Measurements from ENCODE around the gene PRKD2. TPM values are rescaled to one million over a fixed set of nuclear protein-coding genes. Genes with fewer than 3 reads are reported as not detected.

The PRKD2 gene
- total RNA-seq, 2 experiments from 2014 or later: 167 to 177 TPM

- ChIA-PET POLR2A (interaction anchor here (1.0 to 3.4 kb wide), 11 partner anchors 10 to 179 kb away, joined by 3 to 34 read pairs (median 6); partner anchors contain the start of gene CALM3), CTCF (interaction anchor here (0.9 to 5.9 kb wide), 23 partner anchors 8 to 190 kb away, joined by 3 to 136 read pairs (median 5); partner anchors contain the start of genes AP2S1, CALM3 and PTGIR)
- Mint-ChIP-seq H3K27me3 (peaks cover 40% of the 10 kb centered on the region), H3K9me3 (no peaks in the 10 kb centered on the region), H3K36me3 (ENCODE audit: low read depth) (no peaks in the 10 kb centered on the region), H3K4me3 (peak within 1 kb of the TSS; percentile 69), H3K27ac (peak within 1 kb of the TSS; percentile 71), H3K4me1 (peaks cover 19% of the 10 kb centered on the region)
- DNase-seq: peak; percentile 100
These were observed 55.7 kb downstream of the PRKD2 start, which contains the start of gene DACT3 for GRCh38 chr19:46661020-46661731. Gene DACT3, minus strand, starts transcription at chr19:46661182. Its CDS starts 118 bp downstream, at chr19:46661064.

GRCh38 chr19:46660551-46661019 lies 56.3 kb downstream of the PRKD2 start:
- no peaks in the 10 kb centered on the region for H3K36me3 Mint-ChIP-seq (ENCODE audit: low read depth)
- ChIA-PET CTCF (interaction anchor here (0.9 to 5.9 kb wide), 16 partner anchors 10 to 191 kb away, joined by 3 to 136 read pairs (median 8); partner anchors contain the start of genes AP2S1 and CALM3), POLR2A (interaction anchor here (1.0 to 3.4 kb wide), 10 partner anchors 11 to 180 kb away, joined by 3 to 34 read pairs (median 6); partner anchors contain the start of gene CALM3)
- H3K9me3 Mint-ChIP-seq: no peaks in the 10 kb centered on the region
- H3K4me3 Mint-ChIP-seq: peak overlapping the region; percentile 43
- peaks cover 19% of the 10 kb centered on the region for H3K4me1 Mint-ChIP-seq
- DNase-seq: no peak
- no peak overlapping the region for H3K27ac Mint-ChIP-seq
- peaks cover 40% of the 10 kb centered on the region for H3K27me3 Mint-ChIP-seq

GRCh38 chr19:46660008-46660517 lies 56.9 kb downstream of the PRKD2 start:
- ChIA-PET POLR2A (interaction anchor here (1.0 to 3.4 kb wide), 2 partner anchors 42 to 47 kb away, joined by 3 to 34 read pairs; no protein-coding TSS in a partner anchor), CTCF (interaction anchor here (0.6 to 5.9 kb wide), 3 partner anchors 15 to 163 kb away, joined by 4 to 136 read pairs (median 14); no protein-coding TSS in a partner anchor)
- no peak for DNase-seq
- peaks cover 43% of the 10 kb centered on the region for H3K27me3 Mint-ChIP-seq
- peaks cover 19% of the 10 kb centered on the region for H3K4me1 Mint-ChIP-seq
- no peak overlapping the region for H3K27ac Mint-ChIP-seq
- H3K9me3 Mint-ChIP-seq: no peaks in the 10 kb centered on the region
- H3K4me3 Mint-ChIP-seq: peak overlapping the region; percentile 43
- H3K36me3 Mint-ChIP-seq (ENCODE audit: low read depth): no peaks in the 10 kb centered on the region

- ChIA-PET CTCF (interaction anchor here (0.6 to 5.9 kb wide), 4 partner anchors 45 to 1568 kb away, joined by 3 to 136 read pairs (median 4); no protein-coding TSS in a partner anchor), POLR2A (interaction anchor here (0.7 kb wide), 1 partner anchor 49 kb away, joined by 3 read pairs; no protein-coding TSS in a partner anchor)
- no peaks in the 10 kb centered on the region for H3K36me3 Mint-ChIP-seq (ENCODE audit: low read depth)
- H3K4me3 Mint-ChIP-seq: peak overlapping the region; percentile 37
- peaks cover 19% of the 10 kb centered on the region for H3K4me1 Mint-ChIP-seq
- no peak for DNase-seq
- H3K9me3 Mint-ChIP-seq: no peaks in the 10 kb centered on the region
- H3K27me3 Mint-ChIP-seq: peaks cover 43% of the 10 kb centered on the region
- no peak overlapping the region for H3K27ac Mint-ChIP-seq
These were observed 57.5 kb downstream of the PRKD2 start for GRCh38 chr19:46659151-46660007.

- no peak for DNase-seq
- peaks cover 43% of the 10 kb centered on the region for H3K27me3 Mint-ChIP-seq
- H3K27ac Mint-ChIP-seq: no peak overlapping the region
- no peak overlapping the region for H3K4me3 Mint-ChIP-seq
- peaks cover 11% of the 10 kb centered on the region for H3K4me1 Mint-ChIP-seq
- H3K9me3 Mint-ChIP-seq: no peaks in the 10 kb centered on the region
- no peaks in the 10 kb centered on the region for H3K36me3 Mint-ChIP-seq (ENCODE audit: low read depth)
- CTCF ChIA-PET: interaction anchor here (1.5 kb wide), 1 partner anchor 127 kb away, joined by 3 read pairs; no protein-coding TSS in a partner anchor
- POLR2A ChIA-PET: no interaction called here
These were observed 60.4 kb downstream of the PRKD2 start for GRCh38 chr19:46656541-46656940.

GRCh38 chr19:46654621-46655152 lies 62.2 kb downstream of the PRKD2 start:
- CTCF ChIA-PET: no interaction called here
- Mint-ChIP-seq H3K27me3 (peaks cover 48% of the 10 kb centered on the region), H3K27ac (no peak overlapping the region), H3K4me1 (peaks cover 1% of the 10 kb centered on the region), H3K36me3 (ENCODE audit: low read depth) (no peaks in the 10 kb centered on the region), H3K9me3 (no peaks in the 10 kb centered on the region), H3K4me3 (no peak overlapping the region)
- no peak for DNase-seq
- POLR2A ChIA-PET: interaction anchor here (1.0 kb wide), 1 partner anchor 15 kb away, joined by 4 read pairs; no protein-coding TSS in a partner anchor

GRCh38 chr19:46650445-46650844 lies 66.5 kb downstream of the PRKD2 start:
- Mint-ChIP-seq H3K4me3 (no peak overlapping the region), H3K27ac (no peak overlapping the region), H3K9me3 (no peaks in the 10 kb centered on the region), H3K36me3 (ENCODE audit: low read depth) (peaks cover 6% of the 10 kb centered on the region), H3K27me3 (peaks cover 54% of the 10 kb centered on the region), H3K4me1 (peaks cover 6% of the 10 kb centered on the region)
- CTCF ChIA-PET: interaction anchor here (1.2 kb wide), 1 partner anchor 11 kb away, joined by 3 read pairs; the partner anchor contains the start of gene DACT3
- DNase-seq: no peak
- POLR2A ChIA-PET: no interaction called here

GRCh38 chr19:46648961-46649960 lies 67.7 kb downstream of the PRKD2 start:
- ChIA-PET POLR2A (no interaction called here), CTCF (interaction anchor here (1.4 kb wide), 1 partner anchor 12 kb away, joined by 4 read pairs; the partner anchor contains the start of gene DACT3)
- peaks cover 6% of the 10 kb centered on the region for H3K36me3 Mint-ChIP-seq (ENCODE audit: low read depth)
- peaks cover 50% of the 10 kb centered on the region for H3K27me3 Mint-ChIP-seq
- H3K4me3 Mint-ChIP-seq: no peak overlapping the region
- no peaks in the 10 kb centered on the region for H3K9me3 Mint-ChIP-seq
- no peak for DNase-seq
- no peak overlapping the region for H3K27ac Mint-ChIP-seq
- peaks cover 6% of the 10 kb centered on the region for H3K4me1 Mint-ChIP-seq

GRCh38 chr19:46648060-46648960 lies 68.6 kb downstream of the PRKD2 start:
- no peaks in the 10 kb centered on the region for H3K9me3 Mint-ChIP-seq
- peak overlapping the region; percentile 62 for H3K27ac Mint-ChIP-seq
- peaks cover 6% of the 10 kb centered on the region for H3K4me1 Mint-ChIP-seq
- peaks cover 6% of the 10 kb centered on the region for H3K36me3 Mint-ChIP-seq (ENCODE audit: low read depth)
- POLR2A ChIA-PET: no interaction called here
- DNase-seq: no peak
- peaks cover 46% of the 10 kb centered on the region for H3K27me3 Mint-ChIP-seq
- H3K4me3 Mint-ChIP-seq: no peak overlapping the region
- CTCF ChIA-PET: interaction anchor here (1.0 to 1.4 kb wide), 2 partner anchors 13 to 14 kb away, joined by 3 to 4 read pairs; partner anchors contain the start of gene DACT3

GRCh38 chr19:46646402-46646801 lies 70.5 kb downstream of the PRKD2 start:
- peaks cover 6% of the 10 kb centered on the region for H3K4me1 Mint-ChIP-seq

More at GRCh38 chr19:46646402-46646801, 70.5 kb downstream of the PRKD2 start:
- ChIA-PET POLR2A (no interaction called here), CTCF (interaction anchor here (0.7 kb wide), 1 partner anchor 768 kb away, joined by 4 read pairs; no protein-coding TSS in a partner anchor)
- no peak for DNase-seq
- Mint-ChIP-seq H3K36me3 (ENCODE audit: low read depth) (peaks cover 6% of the 10 kb centered on the region), H3K27ac (no peak overlapping the region), H3K9me3 (no peaks in the 10 kb centered on the region), H3K4me3 (no peak overlapping the region), H3K27me3 (peaks cover 50% of the 10 kb centered on the region)
